GM19193 (cell line): ENCODE data around the gene RNASEH1.

ENCODE experiments used
- POLR2A ChIP-seq: IDR thresholded peaks from 4 replicates; pipeline ENCODE4 v1.6.1; 2011; ENCODE audit not compliant: insufficient read depth, insufficient read length; ENCODE audit errors: extremely low read depth

RNASEH1 gene

GRCh38 chr2:3581367-3582262, 23.5 kb upstream of the RNASEH1 start:
- peak; percentile 4 for TF ChIP-seq POLR2A

- TF ChIP-seq POLR2A, result no peak
These were observed 22.3 kb upstream of the RNASEH1 start for GRCh38 chr2:3580449-3580848.

DNA sequence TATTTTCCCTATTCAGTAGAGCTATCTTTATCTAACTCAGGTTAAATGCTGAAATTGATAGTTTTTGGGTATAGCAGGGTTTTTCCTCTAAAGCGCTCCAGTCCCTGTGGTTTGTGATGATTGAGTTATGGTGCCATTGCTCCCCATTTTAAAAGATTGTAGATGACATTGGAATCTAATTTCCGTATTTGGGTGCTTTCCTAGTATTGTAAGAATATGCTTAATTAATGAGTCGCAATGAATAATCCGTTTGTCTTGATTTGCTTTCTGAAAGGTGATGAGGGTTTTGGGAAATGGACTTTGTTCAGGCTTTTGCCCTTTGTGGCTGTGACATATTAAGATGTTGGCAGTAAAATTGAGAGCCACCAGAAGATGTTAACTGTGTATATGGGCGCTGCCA, 20.9 kb upstream of the RNASEH1 start:
- no peak for TF ChIP-seq POLR2A

- TF ChIP-seq POLR2A, result no peak
These were observed 17.6 kb upstream of the RNASEH1 start for GRCh38 chr2:3575534-3576262.

GRCh38 chr2:3574155-3574554, 16.0 kb upstream of the RNASEH1 start:
- no peak for TF ChIP-seq POLR2A

GRCh38 chr2:3572620-3573019, 14.5 kb upstream of the RNASEH1 start:
- no peak for TF ChIP-seq POLR2A

DNA sequence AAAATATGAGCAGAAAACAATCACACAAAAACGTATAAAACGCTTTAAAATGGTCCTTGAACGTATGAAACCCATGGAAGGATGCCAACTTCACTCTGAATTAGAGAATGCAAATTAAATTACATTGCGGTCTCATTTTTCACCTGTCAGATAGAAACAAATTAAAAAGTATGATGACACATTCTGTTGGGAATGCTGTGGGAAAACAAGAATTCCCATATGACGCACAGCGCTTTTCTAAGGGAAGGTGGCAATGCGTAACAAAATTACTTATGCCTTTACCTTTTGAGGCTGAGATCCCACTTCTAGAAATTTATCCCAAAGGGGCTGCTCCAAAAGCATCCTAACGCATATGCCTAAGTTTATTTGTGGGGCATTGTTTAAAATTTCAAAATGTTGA, 13.2 kb upstream of the RNASEH1 start:
- TF ChIP-seq POLR2A, result no peak

DNA sequence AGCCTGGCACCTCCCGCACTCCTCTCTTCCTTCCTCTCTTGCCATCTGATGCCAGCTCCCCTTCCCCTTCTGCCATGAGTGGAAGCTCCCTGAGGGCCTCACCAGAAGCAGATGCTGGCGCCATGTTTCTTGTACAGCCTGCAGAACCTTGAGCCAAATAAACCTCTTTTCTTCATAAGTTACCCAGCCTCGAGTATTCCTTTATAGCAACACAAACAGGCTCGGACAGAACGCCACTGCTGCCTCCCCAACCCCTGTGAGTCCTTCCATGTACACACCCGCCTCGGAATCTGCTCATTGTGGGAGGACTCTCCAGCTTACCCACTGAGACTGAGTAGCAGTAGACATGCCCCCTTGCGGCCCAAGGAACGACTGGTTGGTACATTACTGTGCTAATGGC, 8.7 kb upstream of the RNASEH1 start:
- TF ChIP-seq POLR2A, result no peak

DNA sequence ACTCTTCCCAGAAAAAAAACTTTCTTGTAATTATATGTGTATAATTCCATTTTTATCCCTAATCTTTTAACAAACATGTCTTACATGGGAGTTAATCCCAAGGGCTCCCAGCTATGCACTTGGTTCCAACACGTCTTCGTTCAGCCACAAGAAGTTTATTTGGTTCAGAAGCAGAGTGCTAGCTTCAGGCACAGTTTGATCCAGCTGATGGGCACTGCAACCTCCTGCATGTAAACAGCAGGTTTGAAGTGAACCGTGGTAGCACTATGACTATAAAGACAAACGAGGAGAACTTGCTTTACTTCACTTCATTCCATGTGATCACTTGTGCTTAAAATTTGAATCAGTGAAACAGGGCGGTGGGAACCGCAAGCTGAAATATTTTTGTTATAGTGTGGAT, 7.0 kb upstream of the RNASEH1 start:
- no peak for TF ChIP-seq POLR2A

DNA sequence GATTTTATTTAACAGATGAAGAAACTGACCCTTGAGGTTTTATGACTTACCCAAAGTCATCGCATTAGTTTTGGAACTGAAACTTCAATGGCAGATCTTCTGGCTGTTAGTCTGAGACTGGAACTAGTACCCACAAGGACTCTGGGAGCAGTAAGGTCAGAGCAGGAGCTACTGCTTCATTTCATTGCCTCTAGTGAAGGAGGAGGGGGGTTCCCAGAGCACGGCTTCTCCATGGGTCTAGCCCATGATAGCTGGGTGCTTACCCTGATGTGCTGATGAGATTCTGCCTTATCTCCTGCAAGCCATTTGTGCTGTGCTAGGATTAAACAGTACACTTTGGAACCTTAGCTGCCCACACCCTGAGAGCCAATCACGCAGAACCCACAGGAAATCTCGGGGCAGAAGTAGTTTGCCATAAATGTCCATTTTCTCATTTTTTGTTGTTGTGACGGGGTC, 5.4 kb upstream of the RNASEH1 start:
- no peak for TF ChIP-seq POLR2A

- TF ChIP-seq POLR2A, result no peak
These were observed 411 bp downstream of the RNASEH1 start for GRCh38 chr2:3557639-3558204.

- no peak for TF ChIP-seq POLR2A
These were observed 4.2 kb downstream of the RNASEH1 start for GRCh38 chr2:3553946-3554345.

GRCh38 chr2:3547915-3548314, 10.2 kb downstream of the RNASEH1 start:
- TF ChIP-seq POLR2A, result no peak

- TF ChIP-seq POLR2A, result no peak
These were observed 12.2 kb downstream of the RNASEH1 start for GRCh38 chr2:3545788-3546478.
